Measurements from ENCODE around the gene HMOX1.
A peak's percentile ranks its signal among the peaks of the same experiment; 100 is the strongest.

DNA sequence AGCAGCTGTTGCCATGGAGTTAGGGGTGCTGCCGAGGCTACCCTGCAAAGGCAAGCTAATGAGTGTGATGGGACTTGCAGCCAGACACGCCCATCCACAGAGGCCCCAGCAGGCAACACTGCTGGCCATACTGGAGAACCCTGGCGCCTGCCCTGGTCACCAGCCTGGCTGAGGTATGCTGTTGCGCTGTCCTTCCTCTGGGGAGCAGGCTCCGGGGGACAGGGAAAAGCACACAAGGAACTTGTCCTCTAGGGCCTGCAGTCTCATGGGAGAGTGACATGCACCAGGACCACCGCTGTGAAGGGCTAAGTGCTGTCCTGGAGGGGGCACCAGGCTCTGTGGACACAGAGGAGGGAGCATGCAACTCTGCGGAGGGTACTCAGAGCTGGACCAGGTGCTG lies 45.4 kb upstream of the HMOX1 start:
- TF ChIP-seq POLR2AphosphoS5 (IDR thresholded peaks at IDR 0.05; ENCODE audit: low read depth, low read length), result no peak
- TF ChIP-seq, protein P1, sequence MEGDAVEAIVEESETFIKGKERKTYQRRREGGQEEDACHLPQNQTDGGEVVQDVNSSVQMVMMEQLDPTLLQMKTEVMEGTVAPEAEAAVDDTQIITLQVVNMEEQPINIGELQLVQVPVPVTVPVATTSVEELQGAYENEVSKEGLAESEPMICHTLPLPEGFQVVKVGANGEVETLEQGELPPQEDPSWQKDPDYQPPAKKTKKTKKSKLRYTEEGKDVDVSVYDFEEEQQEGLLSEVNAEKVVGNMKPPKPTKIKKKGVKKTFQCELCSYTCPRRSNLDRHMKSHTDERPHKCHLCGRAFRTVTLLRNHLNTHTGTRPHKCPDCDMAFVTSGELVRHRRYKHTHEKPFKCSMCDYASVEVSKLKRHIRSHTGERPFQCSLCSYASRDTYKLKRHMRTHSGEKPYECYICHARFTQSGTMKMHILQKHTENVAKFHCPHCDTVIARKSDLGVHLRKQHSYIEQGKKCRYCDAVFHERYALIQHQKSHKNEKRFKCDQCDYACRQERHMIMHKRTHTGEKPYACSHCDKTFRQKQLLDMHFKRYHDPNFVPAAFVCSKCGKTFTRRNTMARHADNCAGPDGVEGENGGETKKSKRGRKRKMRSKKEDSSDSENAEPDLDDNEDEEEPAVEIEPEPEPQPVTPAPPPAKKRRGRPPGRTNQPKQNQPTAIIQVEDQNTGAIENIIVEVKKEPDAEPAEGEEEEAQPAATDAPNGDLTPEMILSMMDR (IDR thresholded peaks at IDR 0.05; ENCODE audit: control extremely low read depth in 1 of 3, insufficient read depth in 1 of 3, low read depth in 1 of 3, low read length in 3 of 3), result 0 out of 4 replicates have a peak, but pooled peaks of 1 of the 3 experiments have one; percentile 8
- no peak for TF ChIP-seq TEAD4 (IDR thresholded peaks at IDR 0.05; ENCODE audit: low read depth, low read length)
- TF ChIP-seq POLR2A (IDR thresholded peaks at IDR 0.05; ENCODE audit: control extremely low read depth in 1 of 2, low read depth in 2 of 2, low read length in 2 of 2), result no peak
- no peak for TF ChIP-seq EP300 (IDR thresholded peaks at IDR 0.05; ENCODE audit: borderline replicate concordance in 1 of 2, low read depth in 2 of 2, low read length in 2 of 2)
